Right lobe of liver (tissue), 6 donors: ENCODE measurements around the gene ATG4C. TPM values are rescaled to one million over a fixed set of nuclear protein-coding genes. Genes with fewer than 3 reads are reported as not detected.

Experiments used
- ATAC-seq, 4 donors: fragments of 200-7000 bp; cut with Tn5 transposase; one replicate each; pipeline ENCODE4 v1.9.1; 2020; ENCODE audit warnings: mild to moderate bottlenecking in 4 of 4, moderate library complexity in 4 of 4
- DNase-seq, 3 donors: peaks; one replicate each; pipeline ENCODE4 v3.0.0-alpha.2; 2020
- H3K27ac ChIP-seq, 3 donors: fragments of 200-600 bp; one replicate each; pipeline ENCODE4 v1.8.0; 2022
- H3K27me3 ChIP-seq, 2 donors: fragments of 200-600 bp; one replicate each; pipeline ENCODE4 v1.8.0; 2022
- H3K36me3 ChIP-seq, 4 donors: fragments of 200-600 bp; sonication (generic) in 1 of 4; one replicate each; pipeline versions ENCODE4 v1.5.1 to v1.8.0; 2017 to 2022; ENCODE audit warnings: control low read depth in 1 of 4
- H3K4me1 ChIP-seq, 4 donors: fragments of 200-600 bp; sonication (generic) in 1 of 4; one replicate each; pipeline versions ENCODE4 v1.5.1 to v1.8.0; 2017 to 2022; ENCODE audit warnings: control low read depth in 1 of 4
- H3K4me3 ChIP-seq, 3 donors: fragments of 200-600 bp; one replicate each; pipeline ENCODE4 v1.8.0; 2022
- H3K9me3 ChIP-seq, 4 donors: fragments of 200-600 bp; sonication (generic) in 1 of 4; one replicate each; pipeline versions ENCODE4 v1.5.1 to v1.8.0; 2017 to 2022; ENCODE audit warnings: control low read depth in 1 of 4
- CTCF ChIP-seq, 4 donors: fragments of 200-600 bp in 3 of 4; fragments of 450-650 bp in 1 of 4; IDR thresholded peaks; one replicate each; pipeline versions ENCODE4 v1.5.1 to v1.8.0; 2016 to 2022; ENCODE audit warnings: antibody characterized with exemption in 4 of 4, mild to moderate bottlenecking in 2 of 4
- POLR2A ChIP-seq: fragments of 450-650 bp; IDR thresholded peaks from one replicate; pipeline ENCODE4 v1.6.1; 2017; ENCODE audit warnings: antibody characterized with exemption, mild to moderate bottlenecking
- whole genome bisulfite sequencing: methylation state at CpG from one replicate; pipeline ENCODE4 v1.1.6; 2018; ENCODE audit warnings: low coverage, low lambda C conversion rate; ENCODE audit not compliant: insufficient coverage; ENCODE audit errors: missing lambda C conversion rate; 5-methylcytosine and 5-hydroxymethylcytosine counted together
- intact Hi-C, 2 donors: fragments of 100-400 bp; cut with DNase I; formaldehyde crosslinking; loops; one replicate each; pipeline versions ENCODE4 v1.11.2 to v1.14.1; 2022
- total RNA-seq, 6 experiments: library from RNA; depleted of rRNA in 2 of 6; stranded (reverse); fragments of >200 nt in 2 of 6; fragmentation: NEBNext Ultra II Directional in 3 of 6; extraction: Animal tissue kit (Norgen Biotek cat#: 25700) in 3 of 6; gene quantifications; one replicate each; pipeline versions ENCODE4 v1.1.0 to v1.2.4, GENCODE V29; 2016 to 2023
- donor health status: DM: no; HTN: yes; CAD: no.
- donor health status: DM: no; HTN: no; CAD: no.
- donor health status: DM: no; HTN: no; CAD: no.
- donor health status: DM: no; HTN: yes; CAD: no.
- donor health status: DM: no; HTN: yes; CAD: no.

Gene ATG4C
- total RNA-seq, 6 experiments from 2014 or later: 3.8 to 10.1 (median 6.3) TPM

DNA sequence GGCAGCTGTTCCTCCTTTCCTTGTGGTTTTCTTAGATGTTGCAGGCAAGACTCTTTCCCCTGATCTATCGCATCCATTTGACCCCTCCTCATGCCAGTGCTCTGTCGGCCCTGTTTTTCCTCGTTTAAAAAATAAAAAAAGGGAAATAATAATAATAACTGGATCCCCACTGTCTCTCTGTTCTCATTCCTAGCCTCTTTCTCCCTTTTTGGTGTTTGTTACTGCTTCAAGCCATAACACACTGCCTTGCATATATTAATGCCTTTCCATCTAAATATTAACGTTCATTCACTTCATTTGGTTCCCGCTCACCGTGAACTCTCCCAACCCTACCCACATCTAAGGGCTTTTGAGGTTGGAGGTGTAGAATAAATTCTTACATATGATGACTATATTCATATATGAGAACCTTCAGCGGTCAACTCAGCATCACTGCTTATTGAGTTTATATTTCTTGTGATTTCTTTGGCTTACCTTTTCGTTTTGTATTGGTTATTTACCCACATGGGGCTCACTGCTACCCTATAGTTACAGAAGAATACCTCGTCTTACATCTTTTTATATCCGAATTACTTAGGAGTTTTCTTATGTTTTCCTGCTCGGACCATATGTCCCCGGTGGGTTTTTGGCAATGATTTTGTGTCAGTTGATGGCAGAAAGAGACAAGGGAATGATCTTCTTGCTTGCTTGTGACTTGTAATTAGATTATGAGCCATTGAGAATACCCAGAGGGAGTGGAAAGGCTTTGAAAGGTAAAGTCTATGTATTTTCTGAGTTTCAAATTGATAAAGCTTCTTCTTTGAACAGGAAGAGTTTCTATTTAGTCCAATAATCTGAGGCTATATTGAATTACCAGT lies 805 bp downstream of the ATG4C start:
- Histone ChIP-seq H3K27ac (peak overlapping the region; percentile 89 to 94 (median 92)), H3K36me3 (no peaks in the 10 kb centered on the region), H3K4me1 (peaks cover 0 to 7% (median 3%) of the 10 kb centered on the region in 4 donors), H3K27me3 (no peaks in the 10 kb centered on the region), H3K9me3 (no peaks in the 10 kb centered on the region), H3K4me3 (peak overlapping the region; percentile 78 to 94 (median 83))
- peak; percentile 30 to 45 (median 38) for ATAC-seq
- 12% methylated on average over 12 of the region's 12 CpGs for WGBS
- TF ChIP-seq POLR2A (no peak), CTCF (IDR thresholded peaks at IDR 0.05) (no peak)
- no peak for DNase-seq
- intact Hi-C loops: no loop called here

- no peaks in the 10 kb centered on the region for H3K9me3 ChIP-seq
- H3K27ac ChIP-seq: no peak overlapping the region
- H3K4me3 ChIP-seq: no peak overlapping the region
- TF ChIP-seq CTCF (IDR thresholded peaks at IDR 0.05): no peak
- no peak for TF ChIP-seq POLR2A
- DNase-seq (no peak), ATAC-seq (no peak)
- no peaks in the 10 kb centered on the region for H3K27me3 ChIP-seq
- intact Hi-C loops: no loop called here
- no peaks in the 10 kb centered on the region for H3K36me3 ChIP-seq
- H3K4me1 ChIP-seq: no peaks in the 10 kb centered on the region
Measured at GRCh38 chr1:62790716-62791115, 6.8 kb downstream of the ATG4C start.

GRCh38 chr1:62794053-62794452 lies 10.1 kb downstream of the ATG4C start:
- Histone ChIP-seq H3K27ac (no peak overlapping the region), H3K36me3 (no peaks in the 10 kb centered on the region), H3K4me3 (no peak overlapping the region), H3K4me1 (no peaks in the 10 kb centered on the region), H3K27me3 (no peaks in the 10 kb centered on the region), H3K9me3 (no peaks in the 10 kb centered on the region)
- TF ChIP-seq CTCF (IDR thresholded peaks at IDR 0.05) (no peak), POLR2A (no peak)
- intact Hi-C loops: no loop called here
- ATAC-seq (no peak), DNase-seq (no peak)
- WGBS: 85% methylated on average over 1 of the region's 1 CpG

- no peak for TF ChIP-seq CTCF (IDR thresholded peaks at IDR 0.05)
- no peak for TF ChIP-seq POLR2A
- Histone ChIP-seq H3K36me3 (no peaks in the 10 kb centered on the region), H3K4me1 (no peaks in the 10 kb centered on the region), H3K27ac (no peak overlapping the region), H3K27me3 (no peaks in the 10 kb centered on the region), H3K9me3 (no peaks in the 10 kb centered on the region), H3K4me3 (no peak overlapping the region)
- no peak for ATAC-seq
- intact Hi-C loops: no loop called here
- DNase-seq: no peak
Measured at GRCh38 chr1:62796221-62796620, 12.3 kb downstream of the ATG4C start.

- no peak for ATAC-seq
- 74% methylated on average over 2 of the region's 2 CpGs for WGBS
- intact Hi-C loops: no loop called here
Measured at GRCh38 chr1:62799688-62800087, 15.8 kb downstream of the ATG4C start.

More at GRCh38 chr1:62799688-62800087, 15.8 kb downstream of the ATG4C start:
- no peak for DNase-seq
- no peaks in the 10 kb centered on the region for H3K9me3 ChIP-seq
- no peak overlapping the region for H3K27ac ChIP-seq
- H3K27me3 ChIP-seq: no peaks in the 10 kb centered on the region
- no peaks in the 10 kb centered on the region for H3K4me1 ChIP-seq
- no peak for TF ChIP-seq POLR2A
- no peak for TF ChIP-seq CTCF (IDR thresholded peaks at IDR 0.05)
- no peaks in the 10 kb centered on the region for H3K36me3 ChIP-seq
- no peak overlapping the region for H3K4me3 ChIP-seq
